Measurements from ENCODE around the gene TMEM181. TPM values are rescaled to one million over a fixed set of nuclear protein-coding genes. Genes with fewer than 3 reads are reported as not detected.

TMEM181 gene
- total and polyA plus RNA-seq, 2 experiments from 2014 or later = 11.9 to 25.2 TPM

DNA sequence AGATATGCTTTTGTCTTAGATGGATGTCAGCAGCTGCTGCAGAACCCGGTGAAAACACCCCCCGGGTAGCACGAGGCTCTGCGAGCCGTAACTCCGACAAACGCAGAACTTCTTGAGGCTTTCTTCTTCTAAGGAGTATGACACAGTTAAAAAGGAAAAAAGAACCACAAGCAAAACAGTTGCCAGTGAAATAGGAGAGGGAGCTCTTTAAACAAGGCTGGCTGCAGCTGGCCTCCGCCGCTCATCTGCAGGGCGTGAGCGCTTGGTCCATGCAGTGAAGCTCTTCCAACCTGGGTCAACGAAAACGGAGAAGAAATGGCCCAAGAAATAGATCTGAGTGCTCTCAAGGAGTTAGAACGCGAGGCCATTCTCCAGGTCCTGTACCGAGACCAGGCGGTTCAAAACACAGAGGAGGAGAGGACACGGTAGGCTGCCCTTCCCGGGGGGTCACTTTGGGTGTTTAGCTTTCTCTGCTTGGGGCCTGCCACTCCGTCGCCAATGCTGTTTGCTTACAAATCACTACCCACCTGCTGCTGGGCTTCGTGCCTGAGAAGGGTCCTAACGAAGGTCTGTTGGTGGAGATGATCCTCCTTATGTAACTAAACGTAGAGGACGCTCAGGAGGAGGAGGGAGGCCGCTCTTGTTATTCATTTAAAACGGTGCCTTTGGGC lies 103.2 kb downstream of the TMEM181 start:
- ATAC-seq = peak; percentile 36
- H3K27ac ChIP-seq (ENCODE audit: low read depth) = no peak overlapping the region
- 0 out of 2 replicates have a peak overlapping the region, but pooled peaks have one; percentile 26 for H3K4me2 ChIP-seq
- Mint-ChIP-seq H3K9me3 (no peaks in the 10 kb centered on the region), H3K27ac (no peak overlapping the region), H3K4me3 (no peak overlapping the region), H3K4me1 (peaks cover 17% of the 10 kb centered on the region), H3K27me3 (ENCODE audit: insufficient read depth, low read depth, poor library complexity) (peaks cover 4% of the 10 kb centered on the region), H3K36me3 (ENCODE audit: low read depth) (no peaks in the 10 kb centered on the region)
- peak overlapping the region; percentile 97 for H2AFZ ChIP-seq
- peak; percentile 32 for DNase-seq (ENCODE audit: low spot score)
- no peaks in the 10 kb centered on the region for H4K20me1 ChIP-seq (replicated peaks; ENCODE audit: insufficient read depth)
- H3K36me3 ChIP-seq (ENCODE audit: insufficient read depth) = no peaks in the 10 kb centered on the region
- no peaks in the 10 kb centered on the region for H3K9me2 ChIP-seq (ENCODE audit: insufficient read depth)
- no peaks in the 10 kb centered on the region for H3F3A ChIP-seq (replicated peaks; ENCODE audit: low read depth)
- H3K4me3 ChIP-seq = no peak overlapping the region
- peaks cover 18% of the 10 kb centered on the region for H3K4me1 ChIP-seq (ENCODE audit: insufficient read depth)
- no peaks in the 10 kb centered on the region for H3K79me2 ChIP-seq (replicated peaks; ENCODE audit: insufficient read depth)
- H3K27me3 ChIP-seq (ENCODE audit: insufficient read depth) = no peaks in the 10 kb centered on the region
- TF ChIP-seq CTCF (conservative IDR thresholded peaks at IDR 0.05; ENCODE audit: low read depth in 2 of 2) (no peak), ZNF462 (CRISPR knock-in tag; IDR thresholded peaks at IDR 0.05) (no peak), ETS1 (IDR thresholded peaks at IDR 0.05) (no peak), ZNF331 (CRISPR knock-in tag; IDR thresholded peaks at IDR 0.05; ENCODE audit: low read depth) (no peak), POLR2AphosphoS5 (IDR thresholded peaks at IDR 0.05; ENCODE audit: low read depth) (no peak), EZH2phosphoT487 (IDR thresholded peaks at IDR 0.05; ENCODE audit: unreplicated experiment) (no peak), EZH2 (IDR thresholded peaks at IDR 0.05; ENCODE audit: low read depth, unreplicated experiment) (no peak), REST (IDR thresholded peaks at IDR 0.05; ENCODE audit: unreplicated experiment) (no peak), STAT1 (IDR thresholded peaks at IDR 0.05; ENCODE audit: unreplicated experiment) (no peak), JUNB (IDR thresholded peaks at IDR 0.05; ENCODE audit: unreplicated experiment) (no peak), CREB1 (CRISPR knock-in tag; IDR thresholded peaks at IDR 0.05; ENCODE audit: low read depth) (no peak), ZNF114 (CRISPR knock-in tag; IDR thresholded peaks at IDR 0.05) (no peak), NANOG (IDR thresholded peaks at IDR 0.05; ENCODE audit: borderline replicate concordance) (no peak)

Measured in GM23338 (cell line).